SU-DHL-6 (cell line): ENCODE data around the gene BMP6.

Experiments used
- EZH2phosphoT487 ChIP-seq: fragments of 200-600 bp; sonication (generic), shearing (Covaris generic); conservative IDR thresholded peaks from 2 replicates; pipeline ENCODE4 v1.6.1; 2018; ENCODE audit warnings: mild to moderate bottlenecking, antibody characterized with exemption, low read length, moderate library complexity, mixed read lengths
- TF ChIP-seq, protein P1 (sequence below): fragments of 200-600 bp; sonication (generic); IDR thresholded peaks from one replicate; pipeline ENCODE4 v1.5.1; 2017; ENCODE audit warnings: antibody characterized with exemption, mild to moderate bottlenecking, low read length, moderate library complexity; ENCODE audit not compliant: insufficient read depth, poor library complexity, severe bottlenecking

DNA sequence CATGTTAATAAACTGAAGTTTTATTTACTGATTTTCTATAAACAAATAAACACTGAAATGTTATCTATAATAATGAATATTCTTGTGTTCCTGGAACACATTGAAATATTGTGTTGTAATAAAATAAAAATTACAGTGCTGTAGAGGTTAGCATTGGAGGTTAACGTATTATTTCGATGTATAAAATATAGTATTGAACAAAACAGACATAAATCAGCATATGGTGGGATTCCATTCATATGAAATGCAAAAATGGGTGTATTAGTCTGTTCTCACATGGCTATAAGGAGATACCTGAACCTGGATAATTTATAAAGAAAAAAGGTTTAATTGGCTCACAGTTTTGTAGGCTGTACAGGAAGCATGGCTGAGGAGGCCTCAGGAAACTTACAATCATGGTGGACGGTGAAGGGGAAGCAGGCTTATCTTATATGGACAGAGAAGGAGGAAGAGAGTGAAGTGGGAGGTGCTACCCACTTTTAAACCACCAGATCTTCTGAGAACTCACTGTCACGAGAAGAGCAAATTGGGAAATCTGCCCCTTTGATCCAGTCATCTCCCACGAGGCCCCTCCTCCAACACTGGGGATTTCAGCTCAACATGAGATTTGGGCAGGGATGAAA lies 24.6 kb upstream of the BMP6 start:
- TF ChIP-seq, protein P1, sequence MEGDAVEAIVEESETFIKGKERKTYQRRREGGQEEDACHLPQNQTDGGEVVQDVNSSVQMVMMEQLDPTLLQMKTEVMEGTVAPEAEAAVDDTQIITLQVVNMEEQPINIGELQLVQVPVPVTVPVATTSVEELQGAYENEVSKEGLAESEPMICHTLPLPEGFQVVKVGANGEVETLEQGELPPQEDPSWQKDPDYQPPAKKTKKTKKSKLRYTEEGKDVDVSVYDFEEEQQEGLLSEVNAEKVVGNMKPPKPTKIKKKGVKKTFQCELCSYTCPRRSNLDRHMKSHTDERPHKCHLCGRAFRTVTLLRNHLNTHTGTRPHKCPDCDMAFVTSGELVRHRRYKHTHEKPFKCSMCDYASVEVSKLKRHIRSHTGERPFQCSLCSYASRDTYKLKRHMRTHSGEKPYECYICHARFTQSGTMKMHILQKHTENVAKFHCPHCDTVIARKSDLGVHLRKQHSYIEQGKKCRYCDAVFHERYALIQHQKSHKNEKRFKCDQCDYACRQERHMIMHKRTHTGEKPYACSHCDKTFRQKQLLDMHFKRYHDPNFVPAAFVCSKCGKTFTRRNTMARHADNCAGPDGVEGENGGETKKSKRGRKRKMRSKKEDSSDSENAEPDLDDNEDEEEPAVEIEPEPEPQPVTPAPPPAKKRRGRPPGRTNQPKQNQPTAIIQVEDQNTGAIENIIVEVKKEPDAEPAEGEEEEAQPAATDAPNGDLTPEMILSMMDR, result no peak
- TF ChIP-seq EZH2phosphoT487, result no peak
